NCI-H1436 (cell line): ENCODE data around the gene TMEM218.
"Not testable (repeated sequence)": the region's sequence is repeated elsewhere in the genome, so short reads cannot be mapped to it uniquely, and the experiment has no call there.

ENCODE experiments used
- DNase-seq: peaks from one replicate; lab custom pipeline; 2025; lab: John Stamatoyannopoulos, UW

TMEM218 gene

DNA sequence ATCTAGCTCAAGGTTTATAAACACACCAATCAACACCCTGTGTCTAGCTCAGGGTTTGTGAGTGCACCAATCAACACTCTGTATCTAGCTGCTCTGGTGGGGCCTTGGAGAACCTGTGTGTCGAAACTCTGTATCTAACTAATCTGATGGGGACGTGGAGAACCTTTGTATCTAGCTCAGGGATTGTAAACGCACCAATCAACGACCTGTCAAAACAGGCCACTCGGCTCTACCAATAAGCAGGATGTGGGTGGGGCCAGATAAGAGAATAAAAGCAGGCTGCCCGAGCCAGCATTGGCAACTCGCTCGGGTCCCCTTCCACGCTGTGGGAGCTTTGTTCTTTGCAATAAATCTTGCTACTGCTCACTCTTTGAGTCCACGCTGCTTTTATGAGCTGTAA lies 21.3 kb downstream of the TMEM218 start:
- not testable (repeated sequence) for DNase-seq

DNA sequence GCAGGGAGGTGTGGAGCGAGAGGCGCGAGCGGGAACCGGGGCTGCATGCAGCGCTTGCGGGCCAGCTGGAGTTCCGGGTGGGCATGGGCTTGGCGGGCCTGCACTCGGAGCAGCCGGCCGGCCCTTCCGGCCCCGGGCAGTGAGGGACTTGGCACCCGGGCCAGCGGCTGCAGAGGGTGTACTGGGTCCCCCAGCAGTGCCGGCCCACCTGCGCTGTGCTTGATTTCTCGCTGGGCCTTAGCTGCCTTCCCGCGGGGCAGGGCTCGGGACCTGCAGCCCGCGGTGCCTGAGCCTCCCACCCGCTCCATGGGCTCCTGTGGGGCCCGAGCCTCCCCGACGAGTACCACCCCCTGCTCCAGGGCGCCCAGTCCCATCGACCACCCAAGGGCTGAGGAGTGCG lies 21.9 kb downstream of the TMEM218 start:
- DNase-seq = not testable (repeated sequence)

DNA sequence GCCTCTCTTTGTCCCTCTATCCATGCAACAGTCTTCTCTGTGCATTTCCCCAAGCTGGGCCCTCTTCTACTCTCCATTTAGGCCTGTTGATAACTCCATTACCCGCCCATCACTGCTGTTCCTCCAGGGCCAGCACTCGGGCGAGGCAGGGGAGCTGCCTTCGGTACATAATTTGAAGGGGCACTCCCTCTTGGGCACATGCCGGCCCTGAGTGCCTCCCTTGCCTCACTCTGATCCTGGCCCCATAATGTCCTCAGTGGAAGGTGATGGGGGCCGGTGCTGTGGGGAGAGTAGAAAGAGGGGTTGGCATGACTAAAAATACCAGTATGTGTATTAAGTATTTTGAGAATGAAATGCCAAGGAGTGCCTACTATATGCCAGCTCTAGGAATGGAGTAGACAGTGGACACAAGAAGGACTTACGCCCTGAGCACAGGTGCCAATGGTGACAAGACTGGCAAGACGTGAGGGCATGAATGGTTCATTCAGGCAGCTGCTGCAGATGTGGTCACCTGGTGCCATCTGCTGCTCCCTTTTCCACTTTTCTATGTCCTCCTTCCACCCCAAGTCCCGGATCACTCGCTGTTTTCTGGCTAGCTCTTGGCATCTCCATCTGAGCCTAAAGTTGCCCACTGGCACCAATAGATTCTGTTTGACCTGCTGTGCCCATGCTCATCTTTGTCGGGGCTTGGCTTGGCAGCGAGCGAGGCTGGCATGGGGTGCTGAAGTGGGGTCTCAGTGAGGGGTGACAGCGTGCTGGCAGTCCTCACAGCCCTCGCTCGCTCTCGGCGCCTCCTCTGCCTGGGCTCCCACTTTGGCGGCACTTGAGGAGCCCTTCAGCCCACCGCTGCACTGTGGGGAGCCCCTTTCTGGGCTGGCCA lies 22.6 kb downstream of the TMEM218 start:
- DNase-seq = no peak

DNA sequence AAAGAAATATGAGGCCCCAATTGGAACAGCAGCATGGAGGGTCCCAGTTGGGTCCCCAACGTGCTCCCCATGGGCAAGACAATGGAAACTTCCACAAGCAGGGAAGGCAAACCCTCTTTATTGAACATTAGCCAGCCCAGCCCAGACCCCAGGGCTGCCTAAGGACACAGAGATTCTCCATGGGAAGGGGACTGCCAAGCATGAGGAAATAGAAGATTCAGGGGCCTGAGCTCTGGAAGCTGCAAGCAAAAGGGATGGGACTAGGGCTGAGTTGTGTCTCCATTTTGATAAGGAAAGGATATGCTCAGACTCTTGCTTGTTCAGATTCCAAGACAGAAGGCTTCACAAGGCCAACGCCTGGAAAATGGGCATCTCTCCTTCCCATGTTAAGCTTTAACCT lies 23.3 kb downstream of the TMEM218 start:
- no peak for DNase-seq

DNA sequence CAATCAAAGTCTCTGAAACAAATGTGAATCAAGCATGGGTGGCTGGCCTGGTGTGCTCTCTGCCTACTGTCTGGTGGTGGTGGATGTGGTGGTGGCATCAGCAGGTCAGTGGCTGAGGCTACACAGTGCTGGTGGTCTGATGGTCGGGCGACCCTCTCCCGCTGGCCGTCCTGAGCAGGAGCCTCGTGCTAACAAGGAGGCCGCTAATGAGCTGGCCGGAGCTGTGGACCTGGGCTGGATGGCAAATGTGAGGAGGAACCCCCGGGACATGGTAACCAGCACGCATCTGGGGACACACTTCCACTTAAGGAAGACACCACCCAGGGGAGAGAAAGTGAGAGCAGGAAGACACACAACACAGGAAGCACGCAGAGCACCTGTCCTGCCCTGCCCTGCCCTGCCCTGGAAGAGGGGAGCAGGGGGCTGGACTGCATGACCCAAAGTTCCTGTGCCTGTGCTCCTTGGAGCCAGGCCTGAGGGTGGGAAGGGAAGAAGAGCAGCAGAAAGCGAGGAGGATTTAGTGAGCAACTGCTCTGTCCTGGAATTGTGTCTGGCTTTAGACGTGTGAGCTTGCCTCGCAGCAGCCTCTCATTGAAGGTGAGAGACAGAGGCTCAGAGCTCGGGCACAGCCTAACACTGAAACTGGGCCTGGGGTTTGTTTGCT lies 24.7 kb downstream of the TMEM218 start:
- no peak for DNase-seq

DNA sequence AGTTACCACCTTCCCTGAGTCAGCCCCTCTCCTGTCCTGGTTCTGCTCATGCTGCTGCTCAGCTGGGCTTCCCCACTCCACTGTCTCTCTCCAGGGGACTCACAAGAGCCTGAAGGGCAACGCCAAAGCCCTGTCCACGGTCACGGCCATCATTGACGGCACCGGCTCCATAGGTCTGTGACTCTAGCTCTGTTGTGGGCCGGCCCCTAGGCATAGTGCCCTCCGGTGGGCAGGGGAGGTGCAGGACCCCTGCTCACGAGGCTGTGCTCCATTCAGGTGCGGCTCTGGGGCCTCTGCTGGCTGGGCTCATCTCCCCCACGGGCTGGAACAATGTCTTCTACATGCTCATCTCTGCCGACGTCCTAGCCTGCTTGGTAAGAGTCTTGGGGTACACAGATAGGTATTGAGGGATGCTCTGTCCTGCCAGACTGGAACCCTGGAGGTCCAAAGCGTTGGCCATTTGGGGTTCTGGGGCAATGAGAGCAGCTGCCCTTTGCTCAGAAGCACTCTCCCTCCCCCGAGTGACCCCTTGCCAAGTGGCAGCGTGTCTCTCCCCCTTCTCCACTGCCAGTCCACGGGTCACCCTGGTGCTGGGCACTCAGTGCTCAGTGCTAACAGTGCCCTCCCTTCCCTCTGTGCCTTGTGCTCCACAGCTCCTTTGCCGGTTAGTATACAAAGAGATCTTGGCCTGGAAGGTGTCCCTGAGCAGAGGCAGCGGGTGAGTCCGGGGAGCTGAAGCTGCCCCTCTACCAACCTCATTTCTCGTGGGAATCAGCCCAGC lies 25.9 kb downstream of the TMEM218 start:
- no peak for DNase-seq

DNA sequence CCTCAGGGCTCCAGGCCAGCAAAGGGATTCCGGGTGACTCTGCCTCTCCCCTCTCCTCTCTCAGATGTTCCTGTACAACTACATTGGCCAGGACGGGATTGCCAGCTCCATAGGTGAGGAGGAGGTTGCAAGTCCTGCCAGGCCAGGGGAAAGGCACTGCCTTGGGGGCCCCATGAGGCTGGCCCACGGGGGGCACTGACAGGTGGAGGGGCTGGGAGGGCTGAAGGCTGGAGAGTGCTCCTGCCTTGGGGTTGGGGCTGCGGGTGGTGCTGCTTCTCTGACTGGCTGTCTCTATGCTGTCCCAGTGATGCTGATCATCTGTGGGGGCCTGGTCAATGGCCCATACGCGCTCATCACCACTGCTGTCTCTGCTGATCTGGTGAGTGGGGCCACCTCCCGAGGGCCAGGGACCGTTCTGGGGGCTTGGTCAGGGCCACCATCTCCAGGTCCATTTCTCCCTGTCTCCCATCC lies 26.6 kb downstream of the TMEM218 start:
- DNase-seq = no peak

DNA sequence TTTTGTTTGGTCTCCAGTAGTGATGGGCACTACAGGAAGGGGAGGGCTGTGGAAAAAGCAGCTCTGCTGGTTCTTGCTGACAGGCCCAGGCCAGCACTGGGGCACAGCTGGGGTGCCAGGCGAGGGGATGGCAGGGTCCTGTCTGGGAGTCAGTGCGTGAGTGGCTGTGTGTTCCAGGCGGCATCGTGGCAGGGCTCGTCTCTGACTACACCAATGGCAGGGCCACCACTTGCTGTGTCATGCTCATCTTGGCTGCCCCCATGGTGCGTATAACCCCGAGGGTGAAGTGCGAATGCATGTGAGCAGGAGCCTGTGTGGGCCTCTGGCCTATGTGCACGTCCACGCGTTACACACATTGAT lies 27.4 kb downstream of the TMEM218 start:
- DNase-seq = no peak

DNA sequence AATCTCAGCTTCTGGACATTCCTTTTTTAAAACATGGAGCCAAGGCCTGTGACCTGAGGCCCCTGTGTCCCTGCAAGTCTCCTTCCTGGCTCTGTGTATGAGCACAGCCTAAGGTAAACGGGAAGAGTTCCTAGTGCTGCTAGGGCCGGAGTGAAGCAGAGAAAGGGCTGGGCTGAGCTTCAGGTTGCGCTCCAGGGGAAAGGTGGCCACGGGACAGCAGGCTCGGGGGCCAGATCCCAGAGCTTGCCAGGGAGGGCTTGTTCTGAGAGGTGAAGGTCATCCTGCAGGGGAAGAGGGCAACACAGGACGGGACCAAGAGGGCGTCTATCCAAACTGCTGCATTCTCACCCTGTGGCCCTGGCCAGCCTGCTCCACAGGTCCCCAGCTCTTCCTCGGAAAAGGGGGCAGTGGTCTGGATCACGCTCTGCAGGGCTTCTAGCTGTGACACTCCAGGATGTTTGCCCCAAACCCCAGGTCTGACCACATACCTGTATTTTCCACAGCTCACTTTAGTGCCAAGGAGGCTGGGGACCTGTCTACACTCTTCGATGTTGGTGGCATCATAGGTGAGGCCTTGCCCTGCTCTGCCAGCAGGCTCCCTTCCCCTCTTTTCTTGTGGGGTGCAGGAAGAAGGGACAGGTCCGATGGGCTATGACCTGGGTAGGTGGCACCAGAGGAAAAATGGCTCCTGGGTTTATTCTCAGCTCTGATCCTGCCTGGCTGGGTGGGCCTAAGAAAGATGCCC lies 27.9 kb downstream of the TMEM218 start:
- no peak for DNase-seq

DNA sequence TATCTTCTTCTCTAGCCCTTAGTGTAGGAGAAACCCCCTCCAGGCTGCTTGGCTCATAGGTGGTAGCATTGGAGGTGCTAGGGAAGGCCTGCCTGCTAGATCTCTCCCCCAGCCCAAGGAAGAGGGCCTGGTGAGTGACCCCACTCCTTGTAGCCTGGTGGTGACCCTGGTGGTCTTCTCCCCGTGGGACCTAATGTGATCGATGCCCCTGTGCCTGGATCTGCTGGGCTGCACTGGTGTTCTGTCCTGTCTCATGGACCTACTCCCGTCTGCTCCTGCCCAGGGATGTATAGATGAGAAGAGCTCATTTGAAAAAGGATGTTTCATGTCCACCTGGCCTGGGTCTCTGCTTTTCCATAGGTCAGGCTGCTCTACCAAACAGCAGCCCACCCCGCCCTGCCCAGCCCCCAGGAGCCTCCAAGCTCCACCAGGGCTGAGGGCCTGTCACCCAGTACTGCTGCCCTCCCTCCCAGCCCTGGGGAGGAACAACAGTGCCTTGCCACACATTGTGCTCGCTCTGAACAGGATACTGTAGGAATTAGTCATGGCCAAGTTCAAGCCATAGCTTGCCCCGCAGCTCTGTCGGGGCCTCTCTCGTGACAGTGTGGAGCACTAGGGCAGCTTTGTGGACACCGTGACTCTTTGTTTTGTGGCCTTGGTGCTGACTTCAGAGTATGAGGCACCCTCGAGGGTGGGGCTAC lies 28.7 kb downstream of the TMEM218 start:
- DNase-seq = no peak

DNA sequence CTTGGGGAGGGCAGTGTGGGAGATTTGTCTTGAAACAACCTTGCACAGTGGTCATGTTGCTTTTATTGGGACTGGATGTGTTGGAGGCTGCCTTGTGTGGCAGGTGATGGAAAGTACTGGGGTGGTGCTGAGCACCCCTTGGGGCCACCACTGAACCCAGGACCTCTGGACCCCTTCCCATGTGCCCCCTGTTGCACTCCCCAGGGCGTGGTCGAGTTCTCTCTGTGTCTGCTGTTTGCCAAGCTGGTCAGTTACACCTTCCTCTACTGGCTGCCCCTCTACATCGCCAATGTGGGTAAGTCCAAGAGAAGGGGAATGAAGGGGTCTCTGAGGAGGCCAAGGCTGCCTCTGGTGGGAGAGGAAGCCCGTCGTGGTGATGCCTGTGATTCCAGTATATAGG lies 29.4 kb downstream of the TMEM218 start:
- no peak for DNase-seq

DNA sequence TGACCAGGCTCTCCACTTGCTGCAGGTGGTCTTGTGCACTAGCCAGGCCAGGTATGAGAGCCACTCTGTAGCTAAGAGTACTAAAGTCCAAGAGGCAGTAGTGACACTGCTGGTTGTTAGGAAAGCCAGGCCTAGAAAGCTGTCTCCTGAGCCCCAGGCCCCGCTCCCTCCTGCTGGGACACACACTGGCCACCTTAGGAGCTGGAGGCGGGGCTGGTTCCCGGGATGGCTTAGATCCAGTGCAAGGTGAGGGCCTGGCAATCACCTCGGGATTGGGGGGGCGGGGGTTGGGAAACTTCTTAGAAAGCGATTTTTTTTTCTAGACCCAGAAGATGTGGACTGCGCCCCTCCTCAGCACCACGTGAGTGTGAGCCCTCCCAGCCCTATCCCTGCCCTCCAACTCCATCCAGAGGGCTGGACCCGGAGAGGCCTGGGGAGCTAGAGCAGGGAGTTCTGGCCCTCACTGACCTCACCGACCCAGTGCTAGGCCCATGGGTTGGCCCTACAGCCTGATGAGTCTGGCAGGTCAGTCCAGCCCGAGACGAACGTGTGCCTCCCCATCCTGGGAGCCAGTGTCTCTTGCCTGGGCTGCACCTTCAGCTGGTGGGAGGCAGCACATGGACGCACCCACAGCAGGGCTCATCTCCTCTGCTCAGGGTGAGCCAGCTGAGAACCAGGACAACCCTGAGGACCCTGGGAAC lies 30.2 kb downstream of the TMEM218 start:
- DNase-seq = no peak

DNA sequence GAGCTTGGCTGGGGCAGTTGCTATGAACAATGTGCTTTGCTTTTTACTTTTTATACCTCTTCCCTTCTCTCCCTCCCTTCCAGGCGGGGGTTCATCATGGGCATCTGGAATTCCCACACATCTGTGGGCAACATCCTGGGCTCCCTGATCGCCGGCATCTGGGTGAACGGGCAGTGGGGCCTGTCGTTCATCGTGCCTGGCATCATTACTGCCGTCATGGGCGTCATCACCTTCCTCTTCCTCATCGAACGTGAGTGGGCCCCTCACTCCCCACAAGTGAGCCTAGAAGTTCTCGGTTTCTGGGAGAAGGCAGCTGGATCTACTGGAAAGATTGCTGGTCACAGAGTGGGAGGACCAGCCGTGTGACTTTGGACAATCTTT lies 30.9 kb downstream of the TMEM218 start:
- DNase-seq = no peak

DNA sequence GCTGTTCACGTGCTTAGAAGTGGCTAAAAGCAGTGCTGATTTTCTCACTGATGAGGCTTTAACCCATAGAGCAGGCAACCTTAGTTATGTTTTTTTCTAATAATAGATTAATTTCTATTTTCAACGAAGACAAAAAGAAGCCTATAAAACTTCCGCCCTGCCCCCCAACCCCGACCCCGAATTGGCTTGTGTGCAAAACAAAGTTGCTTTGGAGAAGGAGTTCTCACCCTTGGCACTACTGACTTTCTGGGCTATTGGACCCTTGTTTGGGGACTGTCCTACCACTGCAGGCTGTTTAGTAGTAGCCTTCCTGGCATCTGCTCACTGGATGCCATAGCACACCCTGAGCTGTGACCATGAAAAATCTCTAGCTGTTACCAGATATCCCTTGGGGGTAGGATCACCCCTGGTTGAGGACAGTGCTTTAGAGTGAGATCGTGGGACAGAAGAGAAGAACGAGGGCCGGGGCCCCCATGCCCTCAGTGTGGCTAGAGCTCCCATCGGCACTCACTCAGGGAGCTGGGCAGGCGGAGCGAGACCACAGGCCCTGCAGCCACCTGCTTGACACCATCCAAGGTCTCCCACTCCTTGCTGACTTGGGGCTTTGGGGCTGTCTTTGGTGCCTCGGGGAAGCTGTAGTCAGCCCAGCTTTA lies 31.4 kb downstream of the TMEM218 start:
- DNase-seq = no peak

DNA sequence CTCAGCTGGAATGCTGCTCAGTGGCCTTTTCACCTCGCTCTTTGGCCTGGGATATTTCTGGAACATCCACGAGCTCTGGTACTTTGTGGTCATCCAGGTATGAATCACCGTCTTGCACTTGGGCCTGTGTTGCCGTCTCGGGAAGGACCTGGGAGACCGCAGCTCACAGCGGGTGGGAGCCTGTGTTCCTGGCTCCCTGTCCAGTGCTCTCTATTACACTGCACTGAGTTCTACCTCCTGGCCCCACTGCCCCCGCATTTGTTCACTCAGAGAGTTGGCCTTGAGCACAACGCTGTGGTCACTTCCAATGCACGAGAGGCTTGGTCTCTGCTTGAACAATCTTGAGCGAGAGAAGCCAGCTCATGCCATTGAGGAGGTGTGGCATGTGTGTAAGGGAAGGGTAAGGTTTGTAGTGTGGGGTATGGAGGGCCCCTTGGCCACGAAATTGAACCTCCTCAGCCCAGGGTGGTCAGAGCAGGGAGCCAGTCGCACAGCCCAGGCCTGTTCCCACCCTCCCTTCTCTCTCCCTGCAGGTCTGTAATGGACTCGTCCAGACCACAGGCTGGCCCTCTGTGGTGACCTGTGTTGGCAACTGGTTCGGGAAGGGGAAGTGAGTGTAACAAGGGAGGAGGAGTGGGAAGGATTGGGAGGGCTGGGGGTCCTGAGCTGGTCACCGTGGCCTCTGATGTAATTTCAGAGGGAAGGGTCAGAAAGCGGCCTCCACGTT lies 32.1 kb downstream of the TMEM218 start:
- no peak for DNase-seq

DNA sequence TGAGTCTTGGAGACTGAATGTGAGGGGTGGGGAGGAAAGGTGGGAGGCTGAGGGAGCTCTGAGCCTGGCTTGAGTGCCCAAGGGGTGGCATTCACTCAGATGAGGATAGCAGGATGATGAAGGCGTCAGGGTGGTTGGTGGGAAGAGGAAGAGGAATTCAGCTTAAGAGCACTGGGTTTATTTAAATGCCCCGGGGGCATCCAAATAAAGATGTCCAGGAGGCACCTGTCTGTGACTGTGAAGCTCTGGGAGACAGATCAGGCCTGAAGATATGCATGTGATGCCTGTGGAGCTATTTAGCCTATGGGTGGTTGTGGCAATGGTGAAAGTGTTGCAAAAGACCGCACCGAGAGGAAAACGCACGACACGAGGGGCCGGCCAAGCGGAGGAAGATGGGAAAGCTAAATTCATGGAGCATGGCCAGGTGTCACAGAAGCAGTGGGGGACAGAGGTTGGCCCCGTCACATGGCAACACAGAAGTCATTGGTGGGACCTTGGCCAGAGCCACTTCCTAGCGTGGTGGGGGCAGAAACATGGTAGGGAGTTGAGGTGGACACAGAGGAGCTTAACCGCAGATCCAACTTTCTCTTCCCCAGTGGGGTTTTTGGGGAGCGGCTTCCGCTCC lies 32.8 kb downstream of the TMEM218 start:
- DNase-seq = no peak

DNA sequence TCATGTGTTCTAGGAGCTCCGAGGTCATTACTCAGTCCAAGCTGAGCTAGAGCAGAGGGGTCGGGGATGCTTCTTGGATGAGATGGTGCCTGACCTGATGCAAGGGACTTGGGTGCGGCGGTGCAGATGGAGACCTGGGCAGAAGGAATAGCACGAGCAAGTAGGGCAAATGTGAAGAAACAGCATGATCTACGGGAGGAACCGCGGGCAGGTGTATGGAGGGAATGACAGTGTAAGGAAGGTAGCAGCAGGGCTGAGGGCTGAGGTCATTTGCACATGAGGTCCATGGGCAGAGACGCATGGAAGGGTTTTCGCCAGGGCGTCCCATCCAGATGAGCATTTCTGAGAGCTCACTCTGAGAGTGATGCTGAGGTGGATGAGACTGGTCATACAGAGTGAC lies 33.4 kb downstream of the TMEM218 start:
- no peak for DNase-seq

DNA sequence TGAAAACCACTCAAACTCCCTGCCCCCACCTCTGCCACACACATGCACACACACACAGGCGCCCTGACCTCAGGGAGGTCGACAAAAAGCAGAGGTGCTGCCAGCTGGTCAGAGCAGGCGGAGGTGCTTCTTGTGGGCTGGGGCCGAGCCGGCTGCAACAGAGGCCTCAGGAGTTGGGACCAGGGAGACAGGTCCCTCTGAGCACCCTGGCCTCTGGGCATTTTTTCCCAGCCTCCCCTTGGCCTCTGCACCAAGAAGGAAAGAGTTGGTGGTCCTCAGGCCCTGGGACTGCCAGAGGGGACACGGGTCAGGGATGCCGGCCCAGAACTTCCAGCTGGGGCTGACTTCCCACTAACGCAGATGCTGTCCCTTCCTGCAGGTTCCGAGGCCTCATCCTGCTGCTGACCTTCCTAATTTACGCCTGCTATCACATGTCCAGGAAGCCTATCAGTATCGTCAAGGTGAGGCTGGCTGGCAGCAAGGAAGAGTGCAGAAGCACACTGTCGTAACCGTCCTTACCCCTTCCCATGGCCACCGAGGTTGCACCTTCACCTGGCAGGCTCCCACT lies 35.0 kb downstream of the TMEM218 start:
- no peak for DNase-seq

DNA sequence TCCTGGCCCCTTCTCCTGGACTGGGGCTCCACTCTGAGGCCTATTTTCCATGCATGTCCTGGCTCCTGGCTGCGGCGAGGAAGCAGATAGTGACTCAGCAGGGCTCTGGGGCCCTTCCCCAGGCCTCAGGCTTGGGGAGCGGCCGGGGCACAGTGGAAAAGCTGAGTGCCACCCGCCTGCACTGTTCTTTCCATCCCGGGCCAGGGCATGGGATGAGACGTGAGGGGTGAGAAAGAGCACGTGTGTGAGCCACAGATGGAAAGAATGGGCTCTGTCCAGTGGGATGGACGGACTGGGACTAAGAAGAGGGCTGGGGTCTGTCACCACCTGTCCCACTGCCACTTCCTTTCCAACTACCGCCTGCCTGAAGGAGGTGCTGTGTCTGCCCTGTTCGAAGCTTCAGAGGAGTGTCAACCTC lies 35.5 kb downstream of the TMEM218 start:
- DNase-seq = no peak
